HG03045 (cell line): ENCODE results near the gene SLC38A7.
"Not testable (repeated sequence)": the region's sequence is repeated elsewhere in the genome, so short reads cannot be mapped to it uniquely, and the experiment has no call there.

Source experiments
- ATAC-seq: cut with Tn5 transposase; IDR thresholded peaks from one replicate; pipeline ENCODE4 v1.9.1; 2021; ENCODE audit warnings: mild to moderate bottlenecking, moderate library complexity; ENCODE audit not compliant: unreplicated experiment

The SLC38A7 gene

GRCh38 chr16:58684354-58685083 lies at the start of gene SLC38A7:
SLC38A7 (minus strand) TSS chr16:58684770; CDS start chr16:58680126, 4,644 bp downstream.
- ATAC-seq: peak; percentile 96

- ATAC-seq: peak; percentile 96
Measured at GRCh38 chr16:58733671-58734458, 49.3 kb upstream of the SLC38A7 start, which contains the start of gene GOT2. GOT2 (minus strand) TSS chr16:58734316; CDS start chr16:58734228, 88 bp downstream.

GRCh38 chr16:58733248-58733670 lies 48.7 kb upstream of the SLC38A7 start:
- no peak for ATAC-seq

- ATAC-seq: peak; percentile 41
Measured at GRCh38 chr16:58732545-58733247, 48.1 kb upstream of the SLC38A7 start.

- ATAC-seq: no peak
Measured at GRCh38 chr16:58730724-58731370, 46.3 kb upstream of the SLC38A7 start.

GRCh38 chr16:58727796-58728568 lies 43.4 kb upstream of the SLC38A7 start:
- no peak for ATAC-seq

GRCh38 chr16:58727028-58727781 lies 42.6 kb upstream of the SLC38A7 start:
- ATAC-seq: no peak

GRCh38 chr16:58723109-58723508 lies 38.5 kb upstream of the SLC38A7 start:
- no peak for ATAC-seq

- no peak for ATAC-seq
Measured at GRCh38 chr16:58717994-58718393, 33.4 kb upstream of the SLC38A7 start.

- no peak for ATAC-seq
Measured at GRCh38 chr16:58716468-58716867, 31.9 kb upstream of the SLC38A7 start.

GRCh38 chr16:58713742-58714141 lies 29.2 kb upstream of the SLC38A7 start:
- no peak for ATAC-seq

GRCh38 chr16:58709333-58709732 lies 24.8 kb upstream of the SLC38A7 start:
- peak; percentile 65 for ATAC-seq

GRCh38 chr16:58699151-58699550 lies 14.6 kb upstream of the SLC38A7 start:
- ATAC-seq: no peak

GRCh38 chr16:58695368-58695767 lies 10.8 kb upstream of the SLC38A7 start:
- no peak for ATAC-seq

- ATAC-seq: no peak
Measured at GRCh38 chr16:58692450-58692849, 7.9 kb upstream of the SLC38A7 start.

GRCh38 chr16:58686985-58687706 lies 2.6 kb upstream of the SLC38A7 start:
- ATAC-seq: not testable (repeated sequence)

- ATAC-seq: no peak
Measured at GRCh38 chr16:58685084-58685449, 497 bp upstream of the SLC38A7 start.

GRCh38 chr16:58684001-58684353 lies 593 bp downstream of the SLC38A7 start:
- no peak for ATAC-seq

- ATAC-seq: no peak
Measured at GRCh38 chr16:58679763-58680162, 4.8 kb downstream of the SLC38A7 start.
